Measurements from ENCODE around the gene SEC61A1. TPM values are rescaled to one million over a fixed set of nuclear protein-coding genes. Genes with fewer than 3 reads are reported as not detected.

Gene SEC61A1
- polyA plus RNA-seq, 2 of the 4 experiments (the other 2 are of a cell fraction): 93.5 to 180 TPM

GRCh38 chr3:128068156-128068620 lies 16.0 kb downstream of the SEC61A1 start:
- no peak overlapping the region for H3K27ac ChIP-seq
- H3K4me1 ChIP-seq: no peaks in the 10 kb centered on the region
- DNase-seq (ENCODE audit: low read depth in 1 of 2, low spot score in 1 of 2) (peak; percentile 44 to 52), ATAC-seq (peak; percentile 57 to 79; a peak in 4 of 6 replicates), FAIRE-seq (no peak)
- no peak overlapping the region for H3K4me3 ChIP-seq
- 73% methylated on average over 7 of the region's 8 CpGs for WGBS (ENCODE audit: missing lambda C conversion rate)
- ChIA-PET POLR2A (no interaction called here), CTCF (interaction anchor here (1.1 to 2.7 kb wide), 6 partner anchors 9 to 416 kb away, joined by 3 to 13 read pairs (median 5); no protein-coding TSS in a partner anchor)
- TF ChIP-seq SMC3 (IDR thresholded peaks at IDR 0.05): peak; percentile 19; the same call in 1 of the 3 replicates
- peak; percentile 25 to 37; a peak in 2 of 5 replicates for TF ChIP-seq RAD21 (conservative IDR thresholded peaks at IDR 0.05 in 1 of 2, IDR thresholded peaks at IDR 0.05 in 1 of 2)
- TF ChIP-seq USF2 (IDR thresholded peaks at IDR 0.05): no peak
- peak; percentile 41 for TF ChIP-seq CTCF (IDR thresholded peaks at IDR 0.05)
- TF ChIP-seq E2F6 (IDR thresholded peaks at IDR 0.05; ENCODE audit: borderline replicate concordance, low read depth): no peak
- no peaks in the 10 kb centered on the region for H3K9me3 ChIP-seq
- no peak overlapping the region for H3K4me2 ChIP-seq

GRCh38 chr3:128069271-128069670 lies 17.0 kb downstream of the SEC61A1 start:
- POLR2A ChIA-PET: no interaction called here
- no peak overlapping the region for H3K4me3 ChIP-seq
- H3K9me3 ChIP-seq: no peaks in the 10 kb centered on the region
- H3K4me1 ChIP-seq: no peaks in the 10 kb centered on the region
- no peak overlapping the region for H3K4me2 ChIP-seq
- TF ChIP-seq KDM1A (IDR thresholded peaks at IDR 0.05; ENCODE audit: low read depth): no peak
- ATAC-seq (no peak), FAIRE-seq (no peak), DNase-seq (ENCODE audit: low read depth in 1 of 2, low spot score in 1 of 2) (no peak)
- CTCF ChIA-PET: interaction anchor here (1.1 to 1.5 kb wide), 4 partner anchors 10 to 417 kb away, joined by 3 to 5 read pairs (median 4); no protein-coding TSS in a partner anchor
- WGBS (ENCODE audit: missing lambda C conversion rate): 97% methylated on average over 9 of the region's 15 CpGs
- no peak overlapping the region for H3K27ac ChIP-seq

- no peak for DNase-seq (ENCODE audit: low read depth in 1 of 2, low spot score in 1 of 2)
- H3K4me3 ChIP-seq: no peak overlapping the region
- H3K27ac ChIP-seq: peak overlapping the region in 1 of 2 experiments; percentile 13; a peak in 1 of 6 replicates
- POLR2A ChIA-PET: no interaction called here
- peaks cover 10% of the 10 kb centered on the region for H3K4me1 ChIP-seq
- H3K4me2 ChIP-seq: no peak overlapping the region
- WGBS (ENCODE audit: missing lambda C conversion rate): 94% methylated on average over 6 of the region's 13 CpGs
- TF ChIP-seq HOXA7 (CRISPR knock-in tag; IDR thresholded peaks at IDR 0.05) (no peak), EHMT2 (IDR thresholded peaks at IDR 0.05; ENCODE audit: low read depth) (no peak), REST (IDR thresholded peaks at IDR 0.05) (no peak), NPAS2 (CRISPR knock-in tag; IDR thresholded peaks at IDR 0.05; ENCODE audit: borderline replicate concordance) (no peak), POLR2AphosphoS2 (conservative IDR thresholded peaks at IDR 0.05; ENCODE audit: low read length) (no peak), ATOH8 (CRISPR knock-in tag; IDR thresholded peaks at IDR 0.05; ENCODE audit: low read depth) (no peak), POLR2A (IDR thresholded peaks at IDR 0.05; ENCODE audit: low read length) (no peak), SREBF2 (IDR thresholded peaks at IDR 0.05) (no peak), HDAC2 (IDR thresholded peaks at IDR 0.05) (no peak), USF2 (IDR thresholded peaks at IDR 0.05) (no peak), CHD2 (IDR thresholded peaks at IDR 0.05; ENCODE audit: low read length, partially characterized antibody) (no peak), MAFK (IDR thresholded peaks at IDR 0.05; ENCODE audit: partially characterized antibody) (no peak), E2F6 (IDR thresholded peaks at IDR 0.05; ENCODE audit: borderline replicate concordance, low read depth) (no peak), PHF8 (IDR thresholded peaks at IDR 0.05; ENCODE audit: borderline replicate concordance, low read depth) (no peak), CHD4 (IDR thresholded peaks at IDR 0.05; ENCODE audit: borderline replicate concordance) (no peak), MAX (IDR thresholded peaks at IDR 0.05) (no peak)
- no peaks in the 10 kb centered on the region for H3K9me3 ChIP-seq
- no peak for ATAC-seq
- no peak for FAIRE-seq
- CTCF ChIA-PET: interaction anchor here (0.9 to 1.4 kb wide), 3 partner anchors 14 to 100 kb away, joined by 3 to 4 read pairs (median 3); no protein-coding TSS in a partner anchor
Observed at GRCh38 chr3:128070898-128071591, 18.8 kb downstream of the SEC61A1 start.

All from A549 (cell line).